Measurements from ENCODE around the gene CBX7. TPM values are rescaled to one million over a fixed set of nuclear protein-coding genes. Genes with fewer than 3 reads are reported as not detected.

Gene CBX7
- polyA plus RNA-seq, 2 of the 4 experiments (the other 2 are of a cell fraction): 0.79 to 2.5 TPM

DNA sequence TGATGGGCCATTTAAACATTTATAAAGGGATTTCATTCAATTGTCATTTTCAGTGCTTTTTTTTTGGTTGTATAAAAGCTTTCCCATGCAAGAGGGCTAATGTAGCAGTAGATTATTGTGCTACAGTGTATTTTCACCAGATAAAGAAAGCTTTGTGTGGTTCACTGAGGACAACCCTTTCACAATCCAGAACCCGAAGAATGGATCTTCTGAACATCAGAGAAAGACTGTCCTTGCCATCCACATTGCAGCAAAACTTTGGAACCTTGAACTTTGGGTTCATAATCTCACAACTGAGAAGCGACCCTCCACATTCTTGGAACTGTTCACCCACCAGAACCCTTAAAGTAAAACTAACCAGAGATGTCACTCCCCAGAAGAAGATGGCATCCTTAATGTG is 46.2 kb downstream of the CBX7 start (continued):
- TF ChIP-seq MYC (IDR thresholded peaks at IDR 0.05; ENCODE audit: borderline replicate concordance, low read length) (no peak), POLR2AphosphoS2 (conservative IDR thresholded peaks at IDR 0.05; ENCODE audit: low read length) (no peak), POLR2A (IDR thresholded peaks at IDR 0.05; ENCODE audit: low read length) (no peak), ZFP36 (IDR thresholded peaks at IDR 0.05; ENCODE audit: borderline replicate concordance, partially characterized antibody) (no peak), RNF2 (IDR thresholded peaks at IDR 0.05; ENCODE audit: borderline replicate concordance, low read depth) (no peak), CBX2 (IDR thresholded peaks at IDR 0.05; ENCODE audit: borderline replicate concordance, low read depth) (no peak), EP300 (IDR thresholded peaks at IDR 0.05) (no peak), EHMT2 (IDR thresholded peaks at IDR 0.05; ENCODE audit: low read depth) (no peak), SMC3 (IDR thresholded peaks at IDR 0.05) (no peak), MAZ (IDR thresholded peaks at IDR 0.05; ENCODE audit: borderline replicate concordance, low read depth, low read length) (no peak)
- TF ChIP-seq, protein P1, sequence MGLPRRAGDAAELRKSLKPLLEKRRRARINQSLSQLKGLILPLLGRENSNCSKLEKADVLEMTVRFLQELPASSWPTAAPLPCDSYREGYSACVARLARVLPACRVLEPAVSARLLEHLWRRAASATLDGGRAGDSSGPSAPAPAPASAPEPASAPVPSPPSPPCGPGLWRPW (IDR thresholded peaks at IDR 0.05): no peak
- TF ChIP-seq, protein P2, sequence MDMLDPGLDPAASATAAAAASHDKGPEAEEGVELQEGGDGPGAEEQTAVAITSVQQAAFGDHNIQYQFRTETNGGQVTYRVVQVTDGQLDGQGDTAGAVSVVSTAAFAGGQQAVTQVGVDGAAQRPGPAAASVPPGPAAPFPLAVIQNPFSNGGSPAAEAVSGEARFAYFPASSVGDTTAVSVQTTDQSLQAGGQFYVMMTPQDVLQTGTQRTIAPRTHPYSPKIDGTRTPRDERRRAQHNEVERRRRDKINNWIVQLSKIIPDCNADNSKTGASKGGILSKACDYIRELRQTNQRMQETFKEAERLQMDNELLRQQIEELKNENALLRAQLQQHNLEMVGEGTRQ (IDR thresholded peaks at IDR 0.05): no peak
- TF ChIP-seq, protein P3, sequence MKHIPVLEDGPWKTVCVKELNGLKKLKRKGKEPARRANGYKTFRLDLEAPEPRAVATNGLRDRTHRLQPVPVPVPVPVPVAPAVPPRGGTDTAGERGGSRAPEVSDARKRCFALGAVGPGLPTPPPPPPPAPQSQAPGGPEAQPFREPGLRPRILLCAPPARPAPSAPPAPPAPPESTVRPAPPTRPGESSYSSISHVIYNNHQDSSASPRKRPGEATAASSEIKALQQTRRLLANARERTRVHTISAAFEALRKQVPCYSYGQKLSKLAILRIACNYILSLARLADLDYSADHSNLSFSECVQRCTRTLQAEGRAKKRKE (CRISPR knock-in tag; IDR thresholded peaks at IDR 0.05; ENCODE audit: low read depth): no peak
- TF ChIP-seq, protein P4, sequence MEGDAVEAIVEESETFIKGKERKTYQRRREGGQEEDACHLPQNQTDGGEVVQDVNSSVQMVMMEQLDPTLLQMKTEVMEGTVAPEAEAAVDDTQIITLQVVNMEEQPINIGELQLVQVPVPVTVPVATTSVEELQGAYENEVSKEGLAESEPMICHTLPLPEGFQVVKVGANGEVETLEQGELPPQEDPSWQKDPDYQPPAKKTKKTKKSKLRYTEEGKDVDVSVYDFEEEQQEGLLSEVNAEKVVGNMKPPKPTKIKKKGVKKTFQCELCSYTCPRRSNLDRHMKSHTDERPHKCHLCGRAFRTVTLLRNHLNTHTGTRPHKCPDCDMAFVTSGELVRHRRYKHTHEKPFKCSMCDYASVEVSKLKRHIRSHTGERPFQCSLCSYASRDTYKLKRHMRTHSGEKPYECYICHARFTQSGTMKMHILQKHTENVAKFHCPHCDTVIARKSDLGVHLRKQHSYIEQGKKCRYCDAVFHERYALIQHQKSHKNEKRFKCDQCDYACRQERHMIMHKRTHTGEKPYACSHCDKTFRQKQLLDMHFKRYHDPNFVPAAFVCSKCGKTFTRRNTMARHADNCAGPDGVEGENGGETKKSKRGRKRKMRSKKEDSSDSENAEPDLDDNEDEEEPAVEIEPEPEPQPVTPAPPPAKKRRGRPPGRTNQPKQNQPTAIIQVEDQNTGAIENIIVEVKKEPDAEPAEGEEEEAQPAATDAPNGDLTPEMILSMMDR (IDR thresholded peaks at IDR 0.05): no peak

GRCh38 chr22:39103431-39103830 is 49.0 kb downstream of the CBX7 start:
- no peak for FAIRE-seq
- Histone ChIP-seq H3K4me2 (no peak overlapping the region), H3K27ac (no peak overlapping the region), H3K4me3 (no peak overlapping the region), H3K4me1 (no peaks in the 10 kb centered on the region), H3K9me3 (no peaks in the 10 kb centered on the region)
- 71% methylated on average over 2 of the region's 2 CpGs for WGBS (ENCODE audit: missing lambda C conversion rate)
- CTCF ChIA-PET: interaction anchor here (1.7 kb wide), 1 partner anchor 18 kb away, joined by 7 read pairs; no protein-coding TSS in a partner anchor
- no peak for ATAC-seq
- DNase-seq (ENCODE audit: low read depth in 1 of 2, low spot score in 1 of 2): no peak
- POLR2A ChIA-PET: no interaction called here
- TF ChIP-seq PBX3 (IDR thresholded peaks at IDR 0.05): no peak

GRCh38 chr22:39101226-39101625 is 51.3 kb downstream of the CBX7 start:
- H3K4me3 ChIP-seq: no peak overlapping the region
- no peaks in the 10 kb centered on the region for H3K9me3 ChIP-seq
- WGBS (ENCODE audit: missing lambda C conversion rate): 88% methylated on average over 4 of the region's 13 CpGs
- CTCF ChIA-PET: interaction anchor here (0.9 kb wide), 1 partner anchor 232 kb away, joined by 3 read pairs; no protein-coding TSS in a partner anchor
- ATAC-seq: no peak
- no peak for FAIRE-seq
- H3K4me2 ChIP-seq: no peak overlapping the region
- DNase-seq (ENCODE audit: low read depth in 1 of 2, low spot score in 1 of 2): no peak
- POLR2A ChIA-PET: no interaction called here
- H3K27ac ChIP-seq: no peak overlapping the region
- peaks cover 9% of the 10 kb centered on the region for H3K4me1 ChIP-seq
- TF ChIP-seq, protein P4 (IDR thresholded peaks at IDR 0.05): no peak
- TF ChIP-seq ZFP36 (IDR thresholded peaks at IDR 0.05; ENCODE audit: borderline replicate concordance, partially characterized antibody) (no peak), POLR2A (IDR thresholded peaks at IDR 0.05; ENCODE audit: low read length) (no peak), PBX3 (IDR thresholded peaks at IDR 0.05) (no peak), HOXB5 (CRISPR knock-in tag; IDR thresholded peaks at IDR 0.05) (no peak)
